ENCODE data around the gene MAGI2.

The MAGI2 gene

DNA sequence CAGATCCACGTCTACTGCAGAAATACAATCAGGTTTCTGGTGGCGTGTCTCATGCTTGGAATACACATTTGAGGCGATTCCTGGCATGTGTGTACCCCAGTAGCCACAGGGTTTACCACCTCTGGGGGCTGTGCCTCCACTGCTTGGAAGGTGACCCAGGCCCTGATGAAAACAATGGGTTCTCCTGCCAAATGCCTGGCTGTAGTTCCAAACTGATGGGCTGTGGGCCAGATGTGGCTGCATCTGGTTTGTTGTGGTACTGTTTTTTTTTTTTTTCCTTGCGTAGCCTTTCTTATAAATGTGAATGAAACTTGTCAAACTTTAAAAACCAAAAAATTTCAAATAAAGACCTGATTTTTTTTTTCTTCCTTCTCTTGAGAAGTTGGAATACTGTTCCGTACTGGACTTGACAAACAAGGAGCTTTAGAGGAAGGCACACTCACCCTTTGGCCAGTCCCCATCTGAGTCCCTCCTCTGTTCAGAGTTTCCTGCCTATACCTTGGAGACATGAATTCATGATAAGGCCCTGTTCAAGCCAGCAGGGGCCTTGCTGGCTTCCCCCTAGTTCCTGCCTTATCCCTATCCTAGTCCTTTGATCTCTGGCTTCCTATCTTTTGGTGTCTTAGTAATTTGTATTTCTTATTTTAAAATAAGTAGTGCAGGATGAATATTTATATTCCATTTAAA, 1437.8 kb downstream of the MAGI2 start:
- Histone ChIP-seq H3K9me3 (replicated peaks in 1 of 2; ENCODE audit: control insufficient read depth in 2 of 2, insufficient read depth in 1 of 2, low read depth in 1 of 2, low read length in 2 of 2) (no peaks in the 10 kb centered on the region), H3K18ac (ENCODE audit: low read length) (no peak overlapping the region), H3K4me2 (ENCODE audit: insufficient read depth, low read length, poor library complexity, severe bottlenecking) (no peak overlapping the region), H4K91ac (ENCODE audit: low read depth, low read length, poor library complexity) (no peak overlapping the region), H3K79me1 (ENCODE audit: low read depth, low read length) (no peaks in the 10 kb centered on the region), H2AK5ac (ENCODE audit: low read depth, low read length) (no peak overlapping the region), H3K4me1 (ENCODE audit: control insufficient read depth in 2 of 2, insufficient read depth in 1 of 2, low read depth in 1 of 2, low read length in 2 of 2) (peaks cover 6 to 14% of the 10 kb centered on the region in 2 donors), H3K9ac (ENCODE audit: low read depth, low read length, poor library complexity) (no peak overlapping the region), H2BK5ac (ENCODE audit: low read length) (no peak overlapping the region), H3K14ac (ENCODE audit: low read length) (no peak overlapping the region), H2AFZ (ENCODE audit: low read length) (no peak overlapping the region), H3K23ac (ENCODE audit: low read depth, low read length, poor library complexity) (no peak overlapping the region), H4K8ac (ENCODE audit: low read depth, low read length) (no peak overlapping the region), H3K4ac (ENCODE audit: low read length) (no peak overlapping the region), H3K4me3 (ENCODE audit: low read length in 2 of 2) (no peak overlapping the region), H3K36me3 (replicated peaks in 1 of 2; ENCODE audit: control insufficient read depth in 2 of 2, insufficient read depth in 2 of 2, low read length in 2 of 2) (no peaks in the 10 kb centered on the region), H3K27me3 (ENCODE audit: control insufficient read depth in 3 of 3, insufficient read depth in 3 of 3, low read depth in 1 of 3, low read length in 3 of 3) (no peaks in the 10 kb centered on the region), H2BK120ac (ENCODE audit: low read depth, low read length) (no peak overlapping the region), H3K27ac (replicated peaks; ENCODE audit: low read length) (no peak overlapping the region), H2BK12ac (ENCODE audit: low read length) (no peak overlapping the region), H2BK15ac (ENCODE audit: low read length) (no peak overlapping the region)
- WGBS, 2 donors (ENCODE audit: extremely low coverage in 2 of 2, insufficient read length in 2 of 2, insufficient replicate concordance in 1 of 2) = no CpG with 5 or more reads among the region's 5 CpGs
- no peak for DNase-seq (ENCODE audit: low spot score)

DNA sequence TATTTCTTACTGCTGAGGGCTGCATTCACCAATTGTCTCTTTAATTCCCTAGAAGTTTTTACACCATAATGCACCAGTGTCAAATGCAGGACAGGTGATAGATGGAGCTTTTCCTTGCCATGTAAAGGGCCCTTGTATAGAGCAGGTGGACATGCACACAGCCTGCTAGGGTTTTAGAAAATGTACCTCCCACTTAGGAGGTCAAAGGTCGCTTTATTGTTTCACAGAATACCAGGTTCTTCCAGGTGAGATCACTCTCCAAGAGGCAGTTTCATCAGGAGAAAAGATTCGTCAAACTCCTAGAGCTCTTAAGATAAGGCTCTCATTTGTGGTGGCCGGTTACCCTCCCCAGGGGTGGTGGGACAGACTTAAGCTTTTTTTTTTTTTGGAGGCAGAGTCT, 1439.1 kb downstream of the MAGI2 start:
- Histone ChIP-seq H2BK15ac (ENCODE audit: low read length) (no peak overlapping the region), H3K36me3 (replicated peaks in 1 of 2; ENCODE audit: control insufficient read depth in 2 of 2, insufficient read depth in 2 of 2, low read length in 2 of 2) (no peaks in the 10 kb centered on the region), H3K9ac (ENCODE audit: low read depth, low read length, poor library complexity) (no peak overlapping the region), H2BK12ac (ENCODE audit: low read length) (no peak overlapping the region), H3K18ac (ENCODE audit: low read length) (no peak overlapping the region), H2BK120ac (ENCODE audit: low read depth, low read length) (no peak overlapping the region), H3K9me3 (replicated peaks in 1 of 2; ENCODE audit: control insufficient read depth in 2 of 2, insufficient read depth in 1 of 2, low read depth in 1 of 2, low read length in 2 of 2) (no peaks in the 10 kb centered on the region), H4K91ac (ENCODE audit: low read depth, low read length, poor library complexity) (no peak overlapping the region), H3K4ac (ENCODE audit: low read length) (no peak overlapping the region), H3K23ac (ENCODE audit: low read depth, low read length, poor library complexity) (no peak overlapping the region), H4K8ac (ENCODE audit: low read depth, low read length) (no peak overlapping the region), H2BK5ac (ENCODE audit: low read length) (no peak overlapping the region), H2AK5ac (ENCODE audit: low read depth, low read length) (no peak overlapping the region), H3K4me2 (ENCODE audit: insufficient read depth, low read length, poor library complexity, severe bottlenecking) (no peak overlapping the region), H3K14ac (ENCODE audit: low read length) (no peak overlapping the region), H3K4me3 (ENCODE audit: low read length in 2 of 2) (no peak overlapping the region), H2AFZ (ENCODE audit: low read length) (no peak overlapping the region), H3K27me3 (ENCODE audit: control insufficient read depth in 3 of 3, insufficient read depth in 3 of 3, low read depth in 1 of 3, low read length in 3 of 3) (no peaks in the 10 kb centered on the region), H3K4me1 (ENCODE audit: control insufficient read depth in 2 of 2, insufficient read depth in 1 of 2, low read depth in 1 of 2, low read length in 2 of 2) (peaks cover 6 to 14% of the 10 kb centered on the region in 2 donors), H3K79me1 (ENCODE audit: low read depth, low read length) (no peaks in the 10 kb centered on the region), H3K27ac (replicated peaks; ENCODE audit: low read length) (no peak overlapping the region)
- no CpG with 5 or more reads among the region's 3 CpGs for WGBS, 2 donors (ENCODE audit: extremely low coverage in 2 of 2, insufficient read length in 2 of 2, insufficient replicate concordance in 1 of 2)
- no peak for DNase-seq (ENCODE audit: low spot score)

DNA sequence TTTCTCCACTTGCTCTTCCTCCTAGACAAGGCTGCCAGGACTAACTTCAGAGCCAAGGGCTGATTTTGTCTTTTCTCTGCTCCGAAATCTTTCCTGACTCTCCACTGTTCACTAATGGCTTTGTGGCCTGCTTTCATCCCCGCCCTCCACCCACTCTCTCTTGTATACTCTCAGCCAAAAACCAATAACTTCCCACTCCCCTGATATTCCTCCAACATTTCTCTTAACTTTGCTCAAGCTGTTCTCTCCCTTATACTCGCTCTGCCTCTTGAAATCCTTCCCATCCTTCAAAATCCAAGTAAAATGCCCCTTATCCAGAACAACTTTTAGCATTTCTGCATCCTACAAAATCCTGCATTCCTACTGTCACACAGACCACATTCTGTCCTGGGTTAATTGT, 1440.1 kb downstream of the MAGI2 start:
- Histone ChIP-seq H3K27me3 (ENCODE audit: control insufficient read depth in 3 of 3, insufficient read depth in 3 of 3, low read depth in 1 of 3, low read length in 3 of 3) (no peaks in the 10 kb centered on the region), H3K79me1 (ENCODE audit: low read depth, low read length) (no peaks in the 10 kb centered on the region), H3K9ac (ENCODE audit: low read depth, low read length, poor library complexity) (no peak overlapping the region)

GRCh38 chr7:78011642-78012041, 1441.8 kb downstream of the MAGI2 start:
- Histone ChIP-seq H3K4me1 (ENCODE audit: control insufficient read depth in 2 of 2, insufficient read depth in 1 of 2, low read depth in 1 of 2, low read length in 2 of 2) (peaks cover 0 to 2% of the 10 kb centered on the region in 2 donors), H2BK15ac (ENCODE audit: low read length) (no peak overlapping the region), H2AK5ac (ENCODE audit: low read depth, low read length) (no peak overlapping the region), H3K36me3 (replicated peaks in 1 of 2; ENCODE audit: control insufficient read depth in 2 of 2, insufficient read depth in 2 of 2, low read length in 2 of 2) (no peaks in the 10 kb centered on the region), H3K79me1 (ENCODE audit: low read depth, low read length) (no peaks in the 10 kb centered on the region), H3K27me3 (ENCODE audit: control insufficient read depth in 3 of 3, insufficient read depth in 3 of 3, low read depth in 1 of 3, low read length in 3 of 3) (no peaks in the 10 kb centered on the region), H3K9me3 (replicated peaks in 1 of 2; ENCODE audit: control insufficient read depth in 2 of 2, insufficient read depth in 1 of 2, low read depth in 1 of 2, low read length in 2 of 2) (no peaks in the 10 kb centered on the region), H3K4me2 (ENCODE audit: insufficient read depth, low read length, poor library complexity, severe bottlenecking) (no peak overlapping the region), H4K8ac (ENCODE audit: low read depth, low read length) (no peak overlapping the region), H2BK120ac (ENCODE audit: low read depth, low read length) (no peak overlapping the region), H3K4ac (ENCODE audit: low read length) (no peak overlapping the region), H3K27ac (replicated peaks; ENCODE audit: low read length) (no peak overlapping the region), H3K9ac (ENCODE audit: low read depth, low read length, poor library complexity) (no peak overlapping the region), H3K14ac (ENCODE audit: low read length) (no peak overlapping the region), H2BK5ac (ENCODE audit: low read length) (no peak overlapping the region), H4K91ac (ENCODE audit: low read depth, low read length, poor library complexity) (no peak overlapping the region), H2BK12ac (ENCODE audit: low read length) (no peak overlapping the region), H3K18ac (ENCODE audit: low read length) (no peak overlapping the region), H3K4me3 (ENCODE audit: low read length in 2 of 2) (no peak overlapping the region), H2AFZ (ENCODE audit: low read length) (no peak overlapping the region), H3K23ac (ENCODE audit: low read depth, low read length, poor library complexity) (no peak overlapping the region)
- no peak for DNase-seq (ENCODE audit: low spot score)
- WGBS, 2 donors (ENCODE audit: extremely low coverage in 2 of 2, insufficient read length in 2 of 2, insufficient replicate concordance in 1 of 2) = no CpG with 5 or more reads among the region's 5 CpGs

More for the DNA sequence above, 1440.1 kb downstream of the MAGI2 start:
- H3K4me2 ChIP-seq (ENCODE audit: insufficient read depth, low read length, poor library complexity, severe bottlenecking) = no peak overlapping the region
- no peak overlapping the region for H3K18ac ChIP-seq (ENCODE audit: low read length)
- no peaks in the 10 kb centered on the region for H3K36me3 ChIP-seq (replicated peaks in 1 of 2; ENCODE audit: control insufficient read depth in 2 of 2, insufficient read depth in 2 of 2, low read length in 2 of 2)
- no peak overlapping the region for H3K23ac ChIP-seq (ENCODE audit: low read depth, low read length, poor library complexity)
- no peak overlapping the region for H2BK5ac ChIP-seq (ENCODE audit: low read length)
- no peak overlapping the region for H3K14ac ChIP-seq (ENCODE audit: low read length)
- no peak overlapping the region for H2AK5ac ChIP-seq (ENCODE audit: low read depth, low read length)
- no peak overlapping the region for H3K27ac ChIP-seq (replicated peaks; ENCODE audit: low read length)
- H3K4me3 ChIP-seq (ENCODE audit: low read length in 2 of 2) = no peak overlapping the region
- H2AFZ ChIP-seq (ENCODE audit: low read length) = no peak overlapping the region
- H3K4ac ChIP-seq (ENCODE audit: low read length) = no peak overlapping the region
- no peaks in the 10 kb centered on the region for H3K9me3 ChIP-seq (replicated peaks in 1 of 2; ENCODE audit: control insufficient read depth in 2 of 2, insufficient read depth in 1 of 2, low read depth in 1 of 2, low read length in 2 of 2)
- no peak overlapping the region for H2BK15ac ChIP-seq (ENCODE audit: low read length)
- H3K4me1 ChIP-seq (ENCODE audit: control insufficient read depth in 2 of 2, insufficient read depth in 1 of 2, low read depth in 1 of 2, low read length in 2 of 2) = peaks cover 4 to 10% of the 10 kb centered on the region in 2 donors
- no peak overlapping the region for H4K8ac ChIP-seq (ENCODE audit: low read depth, low read length)
- no peak overlapping the region for H4K91ac ChIP-seq (ENCODE audit: low read depth, low read length, poor library complexity)
- H2BK120ac ChIP-seq (ENCODE audit: low read depth, low read length) = no peak overlapping the region
- H2BK12ac ChIP-seq (ENCODE audit: low read length) = no peak overlapping the region
- DNase-seq (ENCODE audit: low spot score) = no peak
- WGBS, 2 donors (ENCODE audit: extremely low coverage in 2 of 2, insufficient read length in 2 of 2, insufficient replicate concordance in 1 of 2) = no CpG with 5 or more reads among the region's 3 CpGs

Measured in neuronal stem cell (in vitro differentiated cells).